HEK293 (cell line): ENCODE measurements around the gene SCYGR8.

Experiments
- CTCF ChIA-PET: fragments of 350-600 bp; formaldehyde crosslinking; extraction: SDS; loops from one replicate; lab custom pipeline; 2021; ENCODE audit warnings: antibody characterized with exemption; lab: Yijun Ruan, JAX
- POLR2A ChIA-PET: fragments of 300-600 bp; formaldehyde crosslinking; extraction: SDS; loops from one replicate; lab custom pipeline; 2020; ENCODE audit warnings: antibody characterized with exemption, inconsistent platforms; lab: Yijun Ruan, JAX
- H3K27ac ChIP-seq: fragments of 200-500 bp; sonication (Bioruptor generic); 2 replicates; pipeline ENCODE4 v1.5.1; 2014; ENCODE audit warnings: low read depth, low read length, control low read depth, inconsistent platforms; ENCODE audit errors: extremely low read depth
- H3K36me3 ChIP-seq, 2 experiments: fragments of 200-500 bp in 1 of 2; sonication (Bioruptor generic) in 1 of 2; 1 replicate in 1 of 2; 2 replicates in 1 of 2; pipeline ENCODE4 v1.5.1; 2014 to 2017; ENCODE audit warnings: inconsistent platforms in 2 of 2, low read length in 2 of 2; ENCODE audit not compliant: control insufficient read depth in 2 of 2, insufficient read depth in 1 of 2
- H3K4me1 ChIP-seq: fragments of 200-500 bp; sonication (Bioruptor generic); 2 replicates; pipeline ENCODE4 v1.5.1; 2014; ENCODE audit warnings: mild to moderate bottlenecking, low read length, inconsistent platforms; ENCODE audit not compliant: control insufficient read depth, insufficient read depth
- H3K4me3 ChIP-seq: 2 replicates; pipeline ENCODE4 v1.5.1; 2011; ENCODE audit warnings: low read depth, mild to moderate bottlenecking, control low read depth, low read length, moderate library complexity
- H3K9me3 ChIP-seq: fragments of 200-500 bp; sonication (Bioruptor generic); 2 replicates; pipeline ENCODE4 v1.5.1; 2014; ENCODE audit warnings: low read depth, low read length, inconsistent platforms; ENCODE audit not compliant: control insufficient read depth, insufficient read depth
- ELK4 ChIP-seq: IDR thresholded peaks from 2 replicates; pipeline ENCODE4 v1.6.1; 2011; ENCODE audit warnings: mild to moderate bottlenecking, low read depth, low read length, borderline replicate concordance
- GFI1B ChIP-seq: fragments of 450-650 bp; formaldehyde crosslinking; IDR thresholded peaks from 2 replicates; pipeline ENCODE4 v1.5.1; 2016; ENCODE audit warnings: missing biosample characterization, missing genetic modification characterization
- HOXC10 ChIP-seq: sonication (generic); formaldehyde crosslinking; IDR thresholded peaks from 2 replicates; pipeline ENCODE4 v1.8.1; 2023; ENCODE audit warnings: mild to moderate bottlenecking, missing genetic modification reagents
- KLF9 ChIP-seq: fragments of 450-650 bp; formaldehyde crosslinking; IDR thresholded peaks from 2 replicates; pipeline ENCODE4 v1.5.1; 2016; ENCODE audit warnings: missing biosample characterization, missing genetic modification characterization, low read depth
- RBAK ChIP-seq: fragments of 450-650 bp; formaldehyde crosslinking; IDR thresholded peaks from 2 replicates; pipeline ENCODE4 v1.5.1; 2016; ENCODE audit warnings: missing biosample characterization, missing genetic modification characterization
- SALL2 ChIP-seq: fragments of 450-650 bp; formaldehyde crosslinking; IDR thresholded peaks from 2 replicates; pipeline ENCODE4 v1.5.0; 2017; ENCODE audit warnings: missing biosample characterization, mild to moderate bottlenecking, missing genetic modification characterization, borderline replicate concordance
- SP3 ChIP-seq: fragments of 450-650 bp; formaldehyde crosslinking; IDR thresholded peaks from 2 replicates; pipeline ENCODE4 v1.5.1; 2016; ENCODE audit warnings: missing biosample characterization, missing genetic modification characterization
- ZNF10 ChIP-seq: fragments of 450-650 bp; formaldehyde crosslinking; IDR thresholded peaks from 2 replicates; pipeline ENCODE4 v1.5.1; 2017; ENCODE audit warnings: missing biosample characterization, missing genetic modification characterization
- ZNF133 ChIP-seq: fragments of 450-650 bp; formaldehyde crosslinking; IDR thresholded peaks from 2 replicates; pipeline ENCODE4 v1.5.1; 2016; ENCODE audit warnings: missing biosample characterization, missing genetic modification characterization
- ZNF16 ChIP-seq: fragments of 450-650 bp; formaldehyde crosslinking; IDR thresholded peaks from 2 replicates; pipeline ENCODE4 v1.5.1; 2016; ENCODE audit warnings: low read depth, missing biosample characterization, missing genetic modification characterization
- ZNF26 ChIP-seq: fragments of 450-650 bp; formaldehyde crosslinking; IDR thresholded peaks from 2 replicates; pipeline ENCODE4 v1.5.1; 2016; ENCODE audit warnings: missing biosample characterization, missing genetic modification characterization
- ZNF292 ChIP-seq: fragments of 450-650 bp; formaldehyde crosslinking; IDR thresholded peaks from 2 replicates; pipeline ENCODE4 v1.5.1; 2016; ENCODE audit warnings: low read depth, missing biosample characterization, missing genetic modification characterization, borderline replicate concordance
- ZNF354C ChIP-seq: fragments of 450-650 bp; formaldehyde crosslinking; IDR thresholded peaks from 2 replicates; pipeline ENCODE4 v1.5.1; 2016; ENCODE audit warnings: missing biosample characterization, missing genetic modification characterization, low read depth, borderline replicate concordance
- ZNF362 ChIP-seq: fragments of 450-650 bp; formaldehyde crosslinking; IDR thresholded peaks from 2 replicates; pipeline ENCODE4 v1.5.1; 2016; ENCODE audit warnings: missing biosample characterization, missing genetic modification characterization
- ZNF391 ChIP-seq: fragments of 450-650 bp; formaldehyde crosslinking; IDR thresholded peaks from 2 replicates; pipeline ENCODE4 v1.5.1; 2016; ENCODE audit warnings: low read depth, missing biosample characterization, missing genetic modification characterization, borderline replicate concordance
- ZNF423 ChIP-seq: fragments of 450-650 bp; formaldehyde crosslinking; IDR thresholded peaks from 2 replicates; pipeline ENCODE4 v1.5.1; 2016; ENCODE audit warnings: missing biosample characterization, missing genetic modification characterization
- ZNF48 ChIP-seq: fragments of 450-650 bp; formaldehyde crosslinking; IDR thresholded peaks from 2 replicates; pipeline ENCODE4 v1.5.1; 2016; ENCODE audit warnings: missing biosample characterization, missing genetic modification characterization
- ZNF510 ChIP-seq: fragments of 450-650 bp; formaldehyde crosslinking; IDR thresholded peaks from 2 replicates; pipeline ENCODE4 v1.5.1; 2018; ENCODE audit warnings: mild to moderate bottlenecking, missing genetic modification characterization, missing biosample characterization; ENCODE audit not compliant: insufficient replicate concordance
- ZNF514 ChIP-seq: fragments of 450-650 bp; formaldehyde crosslinking; IDR thresholded peaks from 2 replicates; pipeline ENCODE4 v1.5.1; 2016; ENCODE audit warnings: missing biosample characterization, missing genetic modification characterization
- ZNF561 ChIP-seq: fragments of 450-650 bp; IDR thresholded peaks from 2 replicates; pipeline ENCODE4 v1.5.1; 2018; ENCODE audit warnings: missing biosample characterization, missing genetic modification characterization, borderline replicate concordance
- ZNF76 ChIP-seq: fragments of 450-650 bp; formaldehyde crosslinking; IDR thresholded peaks from 2 replicates; pipeline ENCODE4; 2016; ENCODE audit warnings: low read depth, missing biosample characterization, missing genetic modification characterization, borderline replicate concordance
- ZSCAN18 ChIP-seq: fragments of 450-650 bp; formaldehyde crosslinking; IDR thresholded peaks from 2 replicates; pipeline ENCODE4 v1.5.1; 2016; ENCODE audit warnings: missing biosample characterization, missing genetic modification characterization
- ZSCAN5A ChIP-seq: fragments of 450-650 bp; formaldehyde crosslinking; IDR thresholded peaks from 2 replicates; pipeline ENCODE4 v1.5.1; 2016; ENCODE audit warnings: missing biosample characterization, missing genetic modification characterization

SCYGR8 gene

GRCh38 chr2:227717687-227718567 is 27.8 kb upstream of the SCYGR8 start, which contains the start of gene SLC19A3:
Gene SLC19A3 (minus strand): TSS chr2:227718028. CDS start chr2:227702318, 15,710 bp downstream.
- TF ChIP-seq ZSCAN5A (no peak), ZNF423 (tag by site-specific recombination) (no peak), ZNF133 (no peak), ZNF362 (no peak), SP3 (tag by site-specific recombination) (0 out of 2 replicates have a peak, but pooled peaks have one; percentile 24), RBAK (tag by site-specific recombination) (no peak), ZNF76 (tag by site-specific recombination) (no peak), ZNF292 (tag by site-specific recombination) (no peak), KLF9 (tag by site-specific recombination) (peak; percentile 71)
- TF ChIP-seq, all 188 proteins: peak for 2
- Histone ChIP-seq H3K4me3 (peak within 1 kb of the TSS; percentile 12), H3K36me3 (no peaks in the 10 kb centered on the region), H3K9me3 (no peaks in the 10 kb centered on the region), H3K27ac (no peak within 1 kb of the TSS), H3K4me1 (no peaks in the 10 kb centered on the region)
- ChIA-PET CTCF (no interaction called here), POLR2A (no interaction called here)

- Histone ChIP-seq H3K27ac (no peak overlapping the region), H3K4me3 (no peak overlapping the region), H3K9me3 (no peaks in the 10 kb centered on the region), H3K4me1 (no peaks in the 10 kb centered on the region), H3K36me3 (no peaks in the 10 kb centered on the region)
- POLR2A ChIA-PET: no interaction called here
- CTCF ChIA-PET: interaction anchor here (0.6 kb wide), 1 partner anchor 246 kb away, joined by 3 read pairs; no protein-coding TSS in a partner anchor
- TF ChIP-seq ZNF510 (tag by site-specific recombination) (no peak), GFI1B (no peak), ELK4 (no peak), ZNF514 (no peak), ZNF48 (tag by site-specific recombination) (no peak), ZNF10 (tag by site-specific recombination) (no peak), SALL2 (no peak), ZNF16 (tag by site-specific recombination) (no peak), ZNF561 (tag by site-specific recombination) (no peak), ZNF362 (no peak), ZNF26 (tag by site-specific recombination) (no peak), ZNF354C (tag by site-specific recombination) (no peak), HOXC10 (CRISPR knock-in tag) (no peak), ZNF391 (no peak), ZSCAN18 (tag by site-specific recombination) (no peak)
Measured at GRCh38 chr2:227719641-227720040, 26.1 kb upstream of the SCYGR8 start.
